ENCODE results near the gene PIGK. TPM values are rescaled to one million over a fixed set of nuclear protein-coding genes. Genes with fewer than 3 reads are reported as not detected.

The PIGK gene
- total RNA-seq: 50.7 and 51.6 TPM in 2 replicates

DNA sequence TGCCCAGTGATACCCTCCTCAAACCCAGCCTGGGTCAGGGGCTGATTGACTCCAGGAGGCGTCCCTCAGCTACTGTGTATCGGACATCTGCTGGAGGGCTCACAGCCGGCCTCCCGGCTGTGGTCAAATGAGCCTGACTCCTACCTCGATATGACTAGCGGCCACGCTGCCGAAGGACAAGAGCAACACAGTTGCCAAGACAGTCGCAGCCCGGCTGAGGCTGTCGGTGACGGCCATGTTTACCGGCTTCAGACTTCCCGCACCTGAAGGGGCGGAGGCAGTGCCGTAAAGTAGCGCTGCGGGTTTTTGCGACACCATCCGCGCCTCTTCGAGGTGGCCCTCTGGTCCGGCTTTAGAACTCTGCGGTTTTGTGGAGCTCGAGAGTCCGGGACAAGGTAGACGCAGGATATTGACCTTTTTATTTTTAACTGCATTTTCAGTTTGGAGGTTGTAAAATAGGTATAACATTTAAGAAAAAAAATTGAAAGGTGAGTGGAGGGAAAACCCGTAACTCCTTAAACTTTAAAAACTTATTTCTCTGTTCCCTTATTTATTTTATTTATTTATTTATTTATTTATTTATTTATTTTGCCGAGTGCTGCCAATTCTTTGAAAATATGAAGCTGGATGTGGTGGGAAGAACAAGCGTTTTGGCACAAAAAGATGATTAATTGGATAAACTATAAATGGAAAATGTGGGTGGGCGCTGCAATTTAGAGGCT, at the start of gene PIGK:
Gene PIGK, minus strand, starts transcription at position 265 of the 722 bp plus-strand sequence. Its CDS starts 28 bp downstream, at position 237.

Small RNA genes lying within 50 kb of the gene (small RNA-seq; reads per million reads assigned to genes)
- not detected for gene MIR7156

Other genes starting within 250 kb of the PIGK start
- 0.65 and 1.9 TPM in 2 replicates for gene AK5, start 62.6 kb upstream of the PIGK start, total RNA-seq